DMS53 (cell line): ENCODE results near the gene FLT4.

Experiments used
- DNase-seq: peaks from one replicate; lab custom pipeline; 2025; lab: John Stamatoyannopoulos, UW

The FLT4 gene

DNA sequence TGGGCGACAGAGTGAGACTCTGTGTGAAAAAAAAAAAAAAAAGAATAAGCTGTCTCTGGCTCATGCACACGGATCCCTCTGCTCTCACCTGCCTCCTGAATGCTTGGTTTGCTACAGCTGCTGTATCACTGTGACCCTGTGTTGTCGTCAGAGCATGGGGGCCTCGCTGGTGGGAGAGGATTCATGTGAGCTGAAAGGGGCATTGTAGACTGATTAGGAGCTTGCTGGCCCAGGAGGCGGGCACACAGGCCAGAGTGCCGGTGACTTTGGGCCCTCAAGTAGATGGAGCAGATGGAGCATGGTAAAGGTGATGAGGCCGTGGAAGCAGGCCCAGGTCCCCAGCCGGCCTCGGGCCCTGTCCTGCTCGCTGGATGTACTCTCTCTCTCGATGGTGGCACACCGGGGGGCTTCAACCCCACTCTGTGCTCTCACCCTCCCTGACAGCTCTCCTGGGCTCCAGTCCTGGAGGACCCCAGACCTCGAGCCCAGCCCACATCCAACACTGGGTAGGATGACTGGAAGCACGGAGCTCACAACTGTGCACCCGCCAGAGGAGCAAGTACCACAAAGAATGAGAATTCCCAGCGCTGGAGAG, 7.1 kb downstream of the FLT4 start:
- DNase-seq, result no peak

GRCh38 chr5:180641566-180641900, 7.9 kb downstream of the FLT4 start:
- DNase-seq, result no peak

GRCh38 chr5:180640861-180641565, 8.4 kb downstream of the FLT4 start:
- DNase-seq, result no peak

DNA sequence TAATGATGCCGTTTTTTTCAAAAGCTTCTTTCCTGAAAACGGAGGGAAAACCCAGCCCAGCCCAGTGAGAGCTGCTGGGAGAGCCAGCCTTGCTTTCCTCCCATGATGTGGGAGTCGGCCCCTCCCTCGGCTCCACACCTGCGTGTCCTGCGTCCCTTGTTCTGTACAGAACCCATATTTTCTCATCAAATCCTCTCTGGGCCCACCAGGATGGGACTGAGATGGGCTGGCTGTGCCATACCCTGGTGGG, 8.9 kb downstream of the FLT4 start:
- DNase-seq, result no peak

DNA sequence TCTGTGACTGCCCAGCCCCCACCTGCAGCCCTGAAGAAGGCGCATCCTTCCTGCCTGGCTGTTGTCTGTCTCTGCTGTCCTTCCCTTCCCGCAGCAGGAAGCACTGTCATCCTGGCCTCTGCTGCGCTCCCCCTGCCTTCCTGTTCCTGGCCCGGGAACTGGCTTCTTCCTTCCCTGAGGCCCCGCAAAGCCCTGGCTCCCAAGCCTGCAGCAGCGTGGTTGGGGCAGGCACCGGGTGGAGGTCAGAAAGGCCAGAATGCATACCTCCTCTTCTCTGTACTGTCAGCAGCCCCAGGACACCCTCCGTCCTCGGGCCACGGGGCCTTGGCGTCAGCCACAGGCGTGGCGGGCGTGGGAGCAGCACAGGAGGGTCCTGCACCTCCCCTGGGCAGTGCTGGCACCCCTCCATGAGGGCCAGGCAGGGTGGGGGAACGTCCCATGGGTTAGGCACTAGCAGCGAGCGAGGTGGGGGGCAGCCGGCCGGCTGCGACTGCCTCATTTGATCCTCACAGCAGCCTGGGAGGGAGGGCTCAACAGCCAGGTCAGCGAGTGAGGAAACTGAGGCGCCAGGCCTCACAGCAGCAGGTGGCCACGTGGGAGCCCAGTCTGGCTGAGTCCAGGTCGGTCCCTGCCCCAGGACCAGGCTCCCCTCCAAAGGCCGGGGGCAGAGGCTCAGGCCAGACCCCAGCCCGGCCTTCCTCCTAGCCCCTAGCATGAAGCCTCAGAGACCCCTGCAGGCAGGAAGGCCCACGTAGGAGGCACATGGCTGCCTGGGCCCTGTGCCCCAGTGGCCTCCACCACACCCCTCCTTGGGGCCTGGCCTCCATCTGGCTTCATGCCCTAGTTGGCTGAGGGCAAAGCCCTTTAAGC, 9.4 kb downstream of the FLT4 start:
- no peak for DNase-seq

DNA sequence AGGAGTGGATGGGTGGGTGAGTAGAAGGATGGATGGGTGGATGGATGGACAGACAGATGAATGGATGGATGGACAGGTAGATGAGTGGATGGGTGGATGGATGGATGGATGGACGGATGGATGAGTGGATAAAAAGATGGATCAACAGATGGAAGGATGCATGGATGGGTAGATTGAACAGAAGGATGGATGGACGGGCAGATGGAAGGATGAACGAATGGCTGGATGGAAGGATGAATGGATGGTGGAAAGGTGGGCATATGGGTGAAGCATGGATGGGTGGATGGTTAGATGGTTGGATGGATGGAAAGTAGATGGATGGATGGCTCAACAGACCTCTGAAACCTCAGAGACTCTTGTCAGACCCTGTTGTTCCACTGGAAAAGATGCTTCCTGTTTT, 10.1 kb downstream of the FLT4 start:
- no peak for DNase-seq

DNA sequence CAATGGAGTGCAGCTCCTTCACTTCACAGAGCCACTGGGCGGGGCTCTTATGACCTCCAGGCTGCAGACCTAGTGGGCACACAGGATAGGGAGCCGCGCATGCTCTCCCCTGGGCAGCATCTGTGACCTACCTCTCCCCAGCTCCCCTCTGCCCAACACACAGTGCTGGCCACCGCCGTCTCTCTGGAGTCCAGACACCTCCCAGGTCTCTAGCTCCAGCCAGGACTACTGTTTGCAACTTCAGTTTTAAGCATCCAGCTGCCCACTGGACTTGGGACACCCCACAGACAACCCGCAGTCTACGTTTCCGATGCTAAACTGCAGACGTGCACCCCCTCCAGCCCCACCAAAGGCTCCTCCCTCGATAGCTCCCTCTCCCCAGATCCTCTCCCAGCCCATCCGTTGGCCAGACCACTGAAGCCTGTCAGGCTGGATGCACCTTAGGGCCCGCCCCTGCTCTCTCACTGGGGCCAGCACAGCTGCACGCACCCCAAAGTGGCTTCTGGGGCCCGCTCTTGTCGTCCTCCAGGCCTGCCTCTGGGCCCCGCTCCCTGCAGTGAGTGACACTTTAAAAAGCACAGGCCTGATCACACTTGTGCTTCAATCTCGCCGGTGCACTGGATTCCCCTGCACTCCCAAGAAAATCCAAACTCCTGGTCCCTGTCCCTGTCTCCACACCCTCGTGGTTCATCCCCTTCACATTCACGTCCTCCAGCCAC, 11.3 kb downstream of the FLT4 start:
- no peak for DNase-seq

DNA sequence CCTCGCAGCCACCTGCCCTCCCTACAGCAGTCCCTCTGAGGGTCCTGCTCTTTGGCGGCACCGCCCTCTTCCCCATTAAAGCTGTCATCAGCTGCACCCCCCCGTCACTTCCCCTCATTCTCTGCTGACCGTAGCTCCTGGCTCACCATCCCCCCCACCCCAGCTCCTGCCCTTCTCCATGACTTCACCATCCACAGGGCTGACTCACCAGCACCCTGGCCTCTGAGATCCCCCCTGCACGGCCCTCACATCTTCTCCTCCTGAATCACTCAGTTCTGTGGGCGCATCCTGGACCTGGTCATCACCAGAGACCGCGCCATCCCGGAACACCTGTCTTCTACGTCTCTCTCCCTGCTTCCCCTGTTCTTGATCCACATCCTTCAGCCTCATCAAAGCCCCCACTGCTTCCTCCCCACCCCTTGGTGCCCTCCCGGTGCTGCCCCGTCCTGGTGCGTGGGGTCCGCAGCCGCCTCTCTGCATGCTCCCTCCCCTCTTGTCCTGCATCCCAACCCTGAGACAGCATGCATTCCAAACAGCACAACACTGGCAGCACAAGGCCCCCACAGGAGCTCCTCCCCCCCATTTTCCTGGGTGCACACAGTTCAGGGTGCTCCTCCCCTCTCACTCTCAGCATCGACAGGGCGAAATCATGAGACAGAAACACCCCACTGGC, 12.9 kb downstream of the FLT4 start:
- DNase-seq, result no peak

DNA sequence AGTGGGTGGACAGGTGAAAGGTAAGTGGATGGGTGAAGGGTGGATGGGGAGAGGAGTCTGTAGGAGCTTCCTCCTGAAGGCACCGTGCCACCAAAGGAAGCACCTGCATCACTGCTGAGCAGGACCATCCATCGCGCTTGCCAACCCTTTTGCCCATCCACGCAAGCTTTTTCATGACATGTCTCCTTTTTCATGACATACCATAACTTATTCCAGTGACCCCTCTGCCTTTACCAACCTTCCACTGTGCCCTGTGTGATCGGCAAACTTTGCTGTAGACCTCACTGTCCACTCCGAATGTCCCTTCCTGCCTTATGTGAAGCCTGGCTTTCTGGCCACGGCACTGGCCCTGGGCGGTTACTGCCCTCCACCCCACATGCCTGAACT, 13.4 kb downstream of the FLT4 start:
- no peak for DNase-seq

- DNase-seq, result no peak
Measured at GRCh38 chr5:180633283-180634177, 15.9 kb downstream of the FLT4 start.

GRCh38 chr5:180632768-180633167, 16.6 kb downstream of the FLT4 start:
- no peak for DNase-seq

GRCh38 chr5:180631549-180632383, 17.6 kb downstream of the FLT4 start:
- no peak for DNase-seq

GRCh38 chr5:180630426-180630825, 19.0 kb downstream of the FLT4 start:
- DNase-seq, result no peak

GRCh38 chr5:180629831-180630382, 19.5 kb downstream of the FLT4 start:
- no peak for DNase-seq

- no peak for DNase-seq
Measured at GRCh38 chr5:180628827-180629750, 20.3 kb downstream of the FLT4 start.

DNA sequence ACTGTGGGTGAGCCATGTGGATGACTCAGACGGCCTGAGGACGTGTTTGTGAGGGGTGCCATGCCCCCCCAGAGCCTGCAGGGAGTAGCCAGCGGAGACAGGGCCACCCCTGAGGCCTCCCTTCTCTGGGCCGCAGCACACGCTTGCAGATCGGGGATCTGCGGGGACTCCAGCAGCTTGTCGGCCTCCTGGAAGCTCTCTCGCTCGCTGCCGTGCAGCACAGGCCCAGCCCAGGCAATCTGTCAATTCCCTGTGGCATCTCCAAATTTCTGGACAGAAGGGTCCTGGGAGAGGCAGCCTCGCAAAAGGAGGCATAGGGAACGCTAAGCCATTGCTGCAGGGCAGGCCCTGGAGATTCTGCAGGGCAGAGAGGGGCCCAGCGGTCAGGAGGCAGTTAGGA, 21.2 kb downstream of the FLT4 start:
- no peak for DNase-seq

DNA sequence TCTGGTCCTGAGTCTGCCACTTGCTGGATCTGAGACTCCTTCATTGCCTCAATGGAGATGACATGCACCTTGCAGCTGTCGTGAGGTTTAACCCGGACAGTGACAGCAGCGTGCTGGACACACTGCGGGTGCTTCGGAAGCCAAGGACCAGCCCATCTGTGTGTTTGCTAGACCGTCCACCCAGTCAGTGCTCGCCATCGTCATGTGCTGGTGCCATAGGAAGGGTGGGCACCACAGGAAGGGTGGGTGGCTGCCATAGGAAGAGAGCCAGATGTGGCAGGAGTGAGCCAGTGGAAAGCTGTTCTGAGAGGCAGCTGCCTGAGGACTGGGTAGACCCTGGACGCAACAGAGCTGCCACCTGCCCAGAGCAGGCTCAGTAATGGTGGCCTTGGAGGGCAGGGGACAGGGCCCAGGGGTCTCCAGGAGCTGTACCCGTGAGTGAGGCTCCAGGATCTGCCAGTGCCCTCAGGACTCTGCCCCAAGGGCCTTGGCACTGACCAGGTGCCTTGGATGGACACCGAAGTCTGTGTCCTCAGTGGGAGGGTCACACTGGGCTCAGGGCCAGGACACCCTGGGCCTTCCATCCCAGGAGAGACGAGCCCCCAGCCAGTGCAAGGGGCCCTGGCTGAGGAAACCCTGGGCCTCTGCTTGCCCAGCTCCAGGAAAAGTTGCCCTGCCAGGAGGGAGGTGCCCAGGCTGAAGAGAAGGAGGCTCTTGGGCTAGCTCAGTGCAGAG, 21.8 kb downstream of the FLT4 start:
- no peak for DNase-seq

DNA sequence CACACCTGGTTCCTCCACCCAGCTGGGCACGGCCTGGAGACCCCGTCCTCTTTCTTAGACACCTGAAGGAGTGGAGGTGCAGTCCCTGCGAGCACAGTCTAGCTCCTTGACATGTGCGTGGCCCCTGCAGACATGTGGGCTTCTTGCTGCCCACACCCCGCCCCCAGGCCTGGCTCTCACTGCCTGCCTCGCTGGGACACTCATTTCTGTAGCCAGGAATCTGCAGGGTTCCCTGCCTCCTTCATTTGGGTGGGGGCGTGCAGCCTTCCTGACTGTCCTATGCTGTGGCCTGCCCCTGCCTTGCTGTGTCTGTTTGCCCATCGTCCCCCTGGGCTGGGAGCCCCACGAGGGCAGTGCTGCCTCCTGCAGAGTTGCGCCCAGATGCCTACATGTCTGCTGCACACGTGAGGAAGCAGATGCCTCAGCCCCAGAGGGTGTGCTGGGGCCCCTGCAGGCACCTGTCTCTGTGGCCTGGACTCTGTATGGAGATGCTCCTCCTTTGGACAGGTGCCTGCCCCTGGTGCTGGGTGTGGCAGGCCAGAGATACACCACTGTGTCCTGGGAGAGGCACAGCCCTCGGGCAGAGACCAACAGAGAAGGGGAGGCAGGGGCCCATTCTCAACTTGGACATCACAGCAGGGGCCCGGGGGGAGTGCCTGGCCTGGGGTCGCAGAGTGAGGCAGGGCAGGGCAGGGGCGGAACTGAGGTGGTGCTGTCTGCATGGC, 22.6 kb downstream of the FLT4 start:
- no peak for DNase-seq
